ENCODE measurements around the gene BUD13. TPM values are rescaled to one million over a fixed set of nuclear protein-coding genes. Genes with fewer than 3 reads are reported as not detected.

Gene BUD13
- total and polyA plus RNA-seq, 4 donors = 10.3 to 15.7 (median 12.8) TPM

DNA sequence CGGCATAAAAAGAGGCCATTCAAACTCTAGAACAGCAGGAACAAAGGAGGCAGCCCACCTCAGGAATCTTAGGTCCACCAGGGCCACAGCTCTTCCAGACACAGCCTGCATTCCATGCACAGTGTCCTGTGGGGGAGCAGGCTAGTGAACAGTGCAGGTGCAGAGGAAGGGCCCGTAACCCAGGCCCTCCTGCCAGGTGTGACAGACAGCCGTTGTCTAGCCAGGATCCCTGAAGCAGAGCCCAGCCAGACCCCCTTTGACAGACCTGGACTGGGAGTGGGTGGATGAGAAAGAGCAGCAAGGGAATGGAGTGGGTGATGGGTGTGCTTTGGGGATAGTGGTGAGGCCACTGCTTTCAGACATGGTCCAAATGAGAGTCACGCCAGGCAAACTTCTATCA is 16.2 kb upstream of the BUD13 start:
- 89 to 93% methylated on average over 4 of the region's 4 CpGs for WGBS, 2 donors
- intact Hi-C loops (cut with DNase I) = loop anchor here (5.0 kb wide), 2 partner anchors 48 to 443 kb away; partner anchors contain the start of genes APOA1 (in 1 of the 2), PCSK7 (in 1 of the 2) and RNF214 (in 1 of the 2)
- DNase-seq (no peak), ATAC-seq (ENCODE audit: low FRiP score) (no peak)
- Histone ChIP-seq H3K27ac (ENCODE audit: low read depth in 1 of 2, low read length in 2 of 2) (no peak overlapping the region), H3K4me3 (ENCODE audit: low read length in 2 of 2) (no peak overlapping the region), H3K36me3 (ENCODE audit: control insufficient read depth in 1 of 2, insufficient read depth in 2 of 2, low read length in 1 of 2) (peaks cover 0 to 5% of the 10 kb centered on the region in 2 donors), H3K4me1 (ENCODE audit: control insufficient read depth in 1 of 2, insufficient read depth in 2 of 2, low read length in 2 of 2) (peaks cover 0 to 4% of the 10 kb centered on the region in 2 donors), H3K9me3 (ENCODE audit: control insufficient read depth, low read length) (no peaks in the 10 kb centered on the region), H3K27me3 (ENCODE audit: control insufficient read depth in 1 of 2, insufficient read depth in 2 of 2, low read length in 1 of 2) (no peaks in the 10 kb centered on the region)

DNA sequence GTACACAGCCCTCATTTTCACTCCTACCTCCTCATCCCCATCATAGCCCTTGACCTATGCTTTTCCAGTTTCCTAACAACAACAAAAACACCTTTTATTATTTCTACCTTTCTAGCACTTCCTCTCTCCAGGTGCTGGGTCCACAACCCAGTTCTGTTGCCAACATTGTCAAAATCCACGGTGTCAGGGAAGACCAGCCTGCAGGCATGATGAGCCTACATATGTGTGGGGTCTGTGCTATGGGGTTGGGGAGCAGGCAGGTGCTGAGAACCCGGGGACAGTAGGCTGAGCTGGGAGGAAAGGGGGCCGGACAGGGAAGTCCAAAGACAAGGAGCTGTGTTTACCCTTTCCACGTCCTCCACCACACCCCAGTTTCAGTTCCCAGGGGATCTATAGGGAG is 15.7 kb upstream of the BUD13 start:
- H3K4me1 ChIP-seq (ENCODE audit: control insufficient read depth in 1 of 2, insufficient read depth in 2 of 2, low read length in 2 of 2) = peaks cover 0 to 4% of the 10 kb centered on the region in 2 donors
- H3K27me3 ChIP-seq (ENCODE audit: control insufficient read depth in 1 of 2, insufficient read depth in 2 of 2, low read length in 1 of 2) = no peaks in the 10 kb centered on the region
- 65 to 68% methylated on average over 4 of the region's 4 CpGs for WGBS, 2 donors
- no peaks in the 10 kb centered on the region for H3K9me3 ChIP-seq (ENCODE audit: control insufficient read depth, low read length)
- H3K27ac ChIP-seq (ENCODE audit: low read depth in 1 of 2, low read length in 2 of 2) = peak overlapping the region in 1 of 2 donors; percentile 66
- intact Hi-C loops (cut with DNase I) = loop anchor here (5.0 kb wide), 2 partner anchors 49 to 444 kb away; partner anchors contain the start of genes APOA1 (in 1 of the 2), PCSK7 (in 1 of the 2) and RNF214 (in 1 of the 2)
- ATAC-seq (ENCODE audit: low FRiP score) (no peak), DNase-seq (no peak)
- peak overlapping the region in 1 of 2 donors; percentile 73 for H3K4me3 ChIP-seq (ENCODE audit: low read length in 2 of 2)
- peaks cover 0 to 5% of the 10 kb centered on the region in 2 donors for H3K36me3 ChIP-seq (ENCODE audit: control insufficient read depth in 1 of 2, insufficient read depth in 2 of 2, low read length in 1 of 2)

DNA sequence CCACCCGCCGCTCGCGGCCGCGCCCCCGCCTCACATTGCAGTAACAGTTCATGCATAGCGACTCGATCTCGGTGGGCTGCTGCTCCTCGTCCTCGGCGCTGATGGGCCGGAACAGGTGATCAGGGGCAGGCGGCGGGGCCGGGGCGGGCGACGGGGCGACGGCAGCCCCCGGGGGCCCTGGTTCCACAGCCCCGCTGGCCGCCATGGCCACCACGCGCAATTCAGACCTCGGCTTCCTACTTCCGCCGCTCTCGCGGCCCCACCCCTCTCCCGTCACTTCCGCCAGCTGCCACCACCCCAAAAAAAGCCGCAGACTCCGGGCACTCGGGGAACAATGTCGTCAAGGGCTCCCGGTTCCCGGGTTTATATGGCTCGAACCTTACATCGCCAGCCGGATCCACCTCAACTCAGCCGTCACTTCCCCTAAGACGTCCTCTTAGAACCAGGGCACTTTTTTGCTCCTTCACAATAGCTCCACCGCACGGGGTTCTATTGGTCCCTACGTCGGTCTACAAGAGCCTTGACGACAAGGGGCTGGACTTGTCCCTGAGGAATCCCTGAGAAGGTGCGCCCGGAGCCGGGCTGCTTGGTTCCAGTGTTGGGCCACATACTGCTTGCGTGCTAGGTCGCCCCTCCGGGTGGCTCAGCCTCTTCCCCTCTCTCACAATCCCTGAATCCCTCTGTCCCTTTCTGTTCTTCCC is 15.1 kb upstream of the BUD13 start, which contains the start of gene ZPR1:
Gene ZPR1, minus strand, starts transcription at position 238 of the 701 bp plus-strand sequence. Its CDS starts 33 bp downstream, at position 205.
- intact Hi-C loops (cut with DNase I) = loop anchor here (5.0 kb wide), 2 partner anchors 49 to 444 kb away; partner anchors contain the start of genes APOA1 (in 1 of the 2), PCSK7 (in 1 of the 2) and RNF214 (in 1 of the 2)

GRCh38 chr11:116787436-116787785 is 14.6 kb upstream of the BUD13 start:
- DNase-seq (no peak), ATAC-seq (ENCODE audit: low FRiP score) (no peak)
- 1% methylated on average over 15 of the region's 15 CpGs for WGBS, 2 donors
- intact Hi-C loops (cut with DNase I) = loop anchor here (5.0 kb wide), 2 partner anchors 50 to 445 kb away; partner anchors contain the start of genes APOA1 (in 1 of the 2), PCSK7 (in 1 of the 2) and RNF214 (in 1 of the 2)
- Histone ChIP-seq H3K4me1 (ENCODE audit: control insufficient read depth in 1 of 2, insufficient read depth in 2 of 2, low read length in 2 of 2) (peaks cover 0 to 4% of the 10 kb centered on the region in 2 donors), H3K4me3 (ENCODE audit: low read length in 2 of 2) (peak overlapping the region; percentile 73 to 80), H3K36me3 (ENCODE audit: control insufficient read depth in 1 of 2, insufficient read depth in 2 of 2, low read length in 1 of 2) (peaks cover 0 to 5% of the 10 kb centered on the region in 2 donors), H3K27ac (ENCODE audit: low read depth in 1 of 2, low read length in 2 of 2) (no peak overlapping the region), H3K27me3 (ENCODE audit: control insufficient read depth in 1 of 2, insufficient read depth in 2 of 2, low read length in 1 of 2) (no peaks in the 10 kb centered on the region), H3K9me3 (ENCODE audit: control insufficient read depth, low read length) (no peaks in the 10 kb centered on the region)

More for the DNA sequence above, 15.1 kb upstream of the BUD13 start, which contains the start of gene ZPR1:
- peak within 1 kb of the TSS in 1 of 2 donors; percentile 66 for H3K27ac ChIP-seq (ENCODE audit: low read depth in 1 of 2, low read length in 2 of 2)
- peaks cover 0 to 4% of the 10 kb centered on the region in 2 donors for H3K4me1 ChIP-seq (ENCODE audit: control insufficient read depth in 1 of 2, insufficient read depth in 2 of 2, low read length in 2 of 2)
- H3K27me3 ChIP-seq (ENCODE audit: control insufficient read depth in 1 of 2, insufficient read depth in 2 of 2, low read length in 1 of 2) = no peaks in the 10 kb centered on the region
- peak within 1 kb of the TSS; percentile 73 to 80 for H3K4me3 ChIP-seq (ENCODE audit: low read length in 2 of 2)
- DNase-seq (peak; percentile 91 to 95), ATAC-seq (ENCODE audit: low FRiP score) (peak; percentile 92)
- peaks cover 0 to 5% of the 10 kb centered on the region in 2 donors for H3K36me3 ChIP-seq (ENCODE audit: control insufficient read depth in 1 of 2, insufficient read depth in 2 of 2, low read length in 1 of 2)
- 0 to 1% methylated on average over 46 to 56 of the region's 56 CpGs for WGBS, 2 donors
- no peaks in the 10 kb centered on the region for H3K9me3 ChIP-seq (ENCODE audit: control insufficient read depth, low read length)

GRCh38 chr11:116786966-116787365 is 14.2 kb upstream of the BUD13 start:
- intact Hi-C loops (cut with DNase I) = loop anchor here (5.0 kb wide), 2 partner anchors 50 to 445 kb away; partner anchors contain the start of genes APOA1 (in 1 of the 2), PCSK7 (in 1 of the 2) and RNF214 (in 1 of the 2)
- H3K27me3 ChIP-seq (ENCODE audit: control insufficient read depth in 1 of 2, insufficient read depth in 2 of 2, low read length in 1 of 2) = no peaks in the 10 kb centered on the region
- DNase-seq (no peak), ATAC-seq (ENCODE audit: low FRiP score) (no peak)
- peaks cover 0 to 4% of the 10 kb centered on the region in 2 donors for H3K4me1 ChIP-seq (ENCODE audit: control insufficient read depth in 1 of 2, insufficient read depth in 2 of 2, low read length in 2 of 2)
- H3K4me3 ChIP-seq (ENCODE audit: low read length in 2 of 2) = peak overlapping the region in 1 of 2 donors; percentile 73
- H3K9me3 ChIP-seq (ENCODE audit: control insufficient read depth, low read length) = no peaks in the 10 kb centered on the region
- WGBS, 2 donors = 63 to 66% methylated on average over 5 of the region's 5 CpGs
- no peak overlapping the region for H3K27ac ChIP-seq (ENCODE audit: low read depth in 1 of 2, low read length in 2 of 2)
- H3K36me3 ChIP-seq (ENCODE audit: control insufficient read depth in 1 of 2, insufficient read depth in 2 of 2, low read length in 1 of 2) = peaks cover 0 to 8% of the 10 kb centered on the region in 2 donors

DNA sequence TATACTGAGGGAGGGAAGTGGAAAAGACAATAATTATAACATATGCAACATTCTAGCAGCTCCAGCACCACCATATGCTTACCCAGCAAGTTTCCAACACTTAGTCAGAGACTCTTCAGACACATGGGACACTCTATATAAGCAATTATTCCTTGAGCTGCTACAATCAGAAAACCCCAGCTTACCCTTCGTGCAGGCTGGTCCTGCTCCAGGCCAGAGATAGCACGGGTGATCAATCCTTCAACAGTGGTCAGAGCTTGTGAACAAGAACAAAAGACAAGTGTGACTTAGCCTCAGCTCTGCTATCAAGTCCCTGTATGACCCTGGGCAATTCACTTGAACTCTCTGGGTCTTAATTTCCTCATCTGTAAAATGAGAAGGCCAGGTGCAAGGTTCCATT is 13.5 kb upstream of the BUD13 start:
- ATAC-seq (ENCODE audit: low FRiP score) (no peak), DNase-seq (no peak)
- Histone ChIP-seq H3K4me3 (ENCODE audit: low read length in 2 of 2) (no peak overlapping the region), H3K27ac (ENCODE audit: low read depth in 1 of 2, low read length in 2 of 2) (no peak overlapping the region), H3K4me1 (ENCODE audit: control insufficient read depth in 1 of 2, insufficient read depth in 2 of 2, low read length in 2 of 2) (peaks cover 0 to 4% of the 10 kb centered on the region in 2 donors), H3K27me3 (ENCODE audit: control insufficient read depth in 1 of 2, insufficient read depth in 2 of 2, low read length in 1 of 2) (no peaks in the 10 kb centered on the region), H3K36me3 (ENCODE audit: control insufficient read depth in 1 of 2, insufficient read depth in 2 of 2, low read length in 1 of 2) (peaks cover 0 to 8% of the 10 kb centered on the region in 2 donors), H3K9me3 (ENCODE audit: control insufficient read depth, low read length) (no peaks in the 10 kb centered on the region)
- WGBS, 2 donors = 85% methylated on average over 2 of the region's 2 CpGs
- intact Hi-C loops (cut with DNase I) = loop anchor here (5.0 kb wide), 2 partner anchors 51 to 446 kb away; partner anchors contain the start of genes APOA1 (in 1 of the 2), PCSK7 (in 1 of the 2) and RNF214 (in 1 of the 2)

- DNase-seq (no peak), ATAC-seq (ENCODE audit: low FRiP score) (no peak)
- H3K4me1 ChIP-seq (ENCODE audit: control insufficient read depth in 1 of 2, insufficient read depth in 2 of 2, low read length in 2 of 2) = peaks cover 0 to 4% of the 10 kb centered on the region in 2 donors
- H3K9me3 ChIP-seq (ENCODE audit: control insufficient read depth, low read length) = no peaks in the 10 kb centered on the region
- H3K36me3 ChIP-seq (ENCODE audit: control insufficient read depth in 1 of 2, insufficient read depth in 2 of 2, low read length in 1 of 2) = peaks cover 8 to 12% of the 10 kb centered on the region in 2 donors
- WGBS, 2 donors = 88 to 91% methylated on average over 4 of the region's 4 CpGs
- H3K27ac ChIP-seq (ENCODE audit: low read depth in 1 of 2, low read length in 2 of 2) = no peak overlapping the region
- H3K4me3 ChIP-seq (ENCODE audit: low read length in 2 of 2) = no peak overlapping the region
- intact Hi-C loops (cut with DNase I) = no loop called here
- H3K27me3 ChIP-seq (ENCODE audit: control insufficient read depth in 1 of 2, insufficient read depth in 2 of 2, low read length in 1 of 2) = no peaks in the 10 kb centered on the region
These were observed 9.9 kb upstream of the BUD13 start for GRCh38 chr11:116782728-116783127.

- WGBS, 2 donors = 95 to 97% methylated on average over 4 of the region's 4 CpGs
- intact Hi-C loops (cut with DNase I) = no loop called here
- DNase-seq = no peak
These were observed 5.8 kb upstream of the BUD13 start for GRCh38 chr11:116778556-116778955.

More at GRCh38 chr11:116778556-116778955, 5.8 kb upstream of the BUD13 start:
- Histone ChIP-seq H3K4me1 (ENCODE audit: control insufficient read depth in 1 of 2, insufficient read depth in 2 of 2, low read length in 2 of 2) (no peaks in the 10 kb centered on the region), H3K36me3 (ENCODE audit: control insufficient read depth in 1 of 2, insufficient read depth in 2 of 2, low read length in 1 of 2) (peaks cover 7 to 12% of the 10 kb centered on the region in 2 donors), H3K4me3 (ENCODE audit: low read length in 2 of 2) (no peak overlapping the region), H3K27me3 (ENCODE audit: control insufficient read depth in 1 of 2, insufficient read depth in 2 of 2, low read length in 1 of 2) (no peaks in the 10 kb centered on the region), H3K9me3 (ENCODE audit: control insufficient read depth, low read length) (no peaks in the 10 kb centered on the region), H3K27ac (ENCODE audit: low read depth in 1 of 2, low read length in 2 of 2) (no peak overlapping the region)
- no peak for ATAC-seq (ENCODE audit: low FRiP score)
